SK-N-SH (cell line): ENCODE data around the gene CCDC187. TPM values are rescaled to one million over a fixed set of nuclear protein-coding genes. Genes with fewer than 3 reads are reported as not detected.

Experiments
- CTCF ChIA-PET: fragments of 300-600, 350-600 bp; formaldehyde crosslinking; extraction: SDS; loops from one replicate; lab custom pipeline; 2021; lab: Yijun Ruan, JAX
- POLR2A ChIA-PET: fragments of 350-600 bp; sonication (Branson Sonifier 250); formaldehyde crosslinking; extraction: SDS; loops from one replicate; lab custom pipeline; 2020; ENCODE audit warnings: antibody characterized with exemption, inconsistent platforms; lab: Yijun Ruan, JAX
- DNase-seq: peaks from one replicate; pipeline ENCODE4 v3.0.0; 2012
- H2AFZ ChIP-seq: fragments of 200-600 bp; sonication (generic); 2 replicates; pipeline ENCODE4 v1.8.1; 2016; ENCODE audit warnings: antibody characterized with exemption, mild to moderate bottlenecking, low read depth
- H3F3A ChIP-seq: fragments of 200-600 bp; sonication (generic); replicated peaks from 2 replicates; pipeline ENCODE3; 2016; ENCODE audit warnings: antibody characterized with exemption, mild to moderate bottlenecking; ENCODE audit not compliant: insufficient read depth
- H3K27ac ChIP-seq, 2 experiments: fragments of 200-500 bp in 1 of 2; fragments of 200-600 bp in 1 of 2; sonication (Bioruptor generic) in 1 of 2; sonication (generic), shearing (Covaris generic) in 1 of 2; 2 replicates each; pipeline versions ENCODE4 v1.5.1 to v1.6.1; 2014 to 2016; ENCODE audit warnings: low read depth in 2 of 2, inconsistent platforms in 1 of 2, low read length in 1 of 2, mild to moderate bottlenecking in 1 of 2, mixed read lengths in 1 of 2
- H3K27me3 ChIP-seq: fragments of 200-600 bp; sonication (generic), shearing (Covaris generic); 2 replicates; pipeline ENCODE4 v1.6.1; 2016; ENCODE audit warnings: mixed run types; ENCODE audit not compliant: insufficient read depth
- H3K36me3 ChIP-seq, 2 experiments: fragments of 200-500 bp in 1 of 2; fragments of 200-600 bp in 1 of 2; sonication (Bioruptor generic) in 1 of 2; sonication (generic) in 1 of 2; replicated peaks in 1 of 2; 2 replicates each; pipeline versions ENCODE3 to v1.5.1; 2014 to 2016; ENCODE audit warnings: low read length in 1 of 2, mild to moderate bottlenecking in 1 of 2; ENCODE audit not compliant: insufficient read depth in 2 of 2, control insufficient read depth in 1 of 2
- H3K4me1 ChIP-seq, 2 experiments: fragments of 200-500 bp in 1 of 2; fragments of 200-600 bp in 1 of 2; sonication (Bioruptor generic) in 1 of 2; sonication (generic), shearing (Covaris generic) in 1 of 2; 2 replicates each; pipeline versions ENCODE4 v1.5.1 to v1.6.1; 2014 to 2016; ENCODE audit warnings: low read depth in 1 of 2, low read length in 1 of 2, mixed run types in 1 of 2; ENCODE audit not compliant: insufficient read depth in 2 of 2, control insufficient read depth in 1 of 2
- H3K4me2 ChIP-seq: fragments of 200-600 bp; sonication (generic), shearing (Covaris generic); 2 replicates; pipeline ENCODE4 v1.6.1; 2017; ENCODE audit warnings: mixed run types
- H3K4me3 ChIP-seq, 2 experiments: fragments of 200-500 bp in 1 of 2; fragments of 200-600 bp in 1 of 2; sonication (Bioruptor generic) in 1 of 2; sonication (generic), shearing (Covaris generic) in 1 of 2; 2 replicates each; pipeline versions ENCODE4 v1.5.1 to v1.8.1; 2014 to 2016; ENCODE audit warnings: low read depth in 2 of 2, inconsistent platforms in 1 of 2, low read length in 1 of 2, mild to moderate bottlenecking in 1 of 2, mixed read lengths in 1 of 2, moderate library complexity in 1 of 2
- H3K79me2 ChIP-seq: fragments of 200-600 bp; sonication (generic); 2 replicates; pipeline ENCODE4 v1.8.1; 2017; ENCODE audit warnings: mild to moderate bottlenecking; ENCODE audit not compliant: insufficient read depth
- H3K9ac ChIP-seq: fragments of 200-600 bp; sonication (generic); 2 replicates; pipeline ENCODE4 v1.6.1; 2017; ENCODE audit warnings: mixed run types
- H3K9me2 ChIP-seq: fragments of 200-600 bp; sonication (generic); 2 replicates; pipeline ENCODE4 v1.6.1; 2017; ENCODE audit warnings: mixed run types
- H3K9me3 ChIP-seq: fragments of 200-600 bp; sonication (generic); 2 replicates; pipeline ENCODE4 v1.6.1; 2017; ENCODE audit warnings: mixed run types, mild to moderate bottlenecking, moderate library complexity
- H4K20me1 ChIP-seq: fragments of 200-600 bp; sonication (generic); 2 replicates; pipeline ENCODE4 v1.6.1; 2017; ENCODE audit warnings: mild to moderate bottlenecking, mixed run types; ENCODE audit not compliant: insufficient read depth
- ELF1 ChIP-seq: IDR thresholded peaks from 2 replicates; pipeline ENCODE4 v1.4.0; 2012
- EP300 ChIP-seq, 2 experiments: IDR thresholded peaks; 2 replicates each; pipeline versions ENCODE4 v1.4.0 to v1.6.1; 2012; ENCODE audit warnings: borderline replicate concordance in 1 of 2, low read depth in 1 of 2, low read length in 1 of 2
- EZH2phosphoT487 ChIP-seq: fragments of 200-600 bp; sonication (generic); IDR thresholded peaks from 2 replicates; pipeline ENCODE4 v1.6.1; 2017; ENCODE audit warnings: low read depth, mixed run types, mild to moderate bottlenecking, antibody characterized with exemption, moderate library complexity, borderline replicate concordance
- FOXJ3 ChIP-seq: sonication (generic); formaldehyde crosslinking; IDR thresholded peaks from 2 replicates; pipeline ENCODE4 v1.5.1; 2020; ENCODE audit warnings: mild to moderate bottlenecking, missing genetic modification reagents
- FOXM1 ChIP-seq: IDR thresholded peaks from 2 replicates; pipeline ENCODE4 v1.4.0; 2012; ENCODE audit warnings: low read depth, mild to moderate bottlenecking
- GABPA ChIP-seq: IDR thresholded peaks from 2 replicates; pipeline ENCODE4 v1.4.0; 2012; ENCODE audit warnings: low read depth, mild to moderate bottlenecking
- JUND ChIP-seq: IDR thresholded peaks from 2 replicates; pipeline ENCODE4 v1.4.0; 2012
- MAX ChIP-seq: IDR thresholded peaks from 2 replicates; pipeline ENCODE4 v1.4.0; 2012; ENCODE audit warnings: low read depth
- MEF2A ChIP-seq: IDR thresholded peaks from 2 replicates; pipeline ENCODE4 v1.4.0; 2012; ENCODE audit warnings: low read depth, borderline replicate concordance
- NRF1 ChIP-seq: IDR thresholded peaks from 2 replicates; pipeline ENCODE4 v1.6.1; 2012; ENCODE audit warnings: low read depth, mild to moderate bottlenecking, low read length
- PBX3 ChIP-seq: IDR thresholded peaks from 2 replicates; pipeline ENCODE4; 2012
- POLR2AphosphoS5 ChIP-seq: IDR thresholded peaks from 2 replicates; pipeline ENCODE4 v1.6.1; 2012; ENCODE audit warnings: low read depth, low read length
- RAD21 ChIP-seq: IDR thresholded peaks from 2 replicates; pipeline ENCODE4 v1.6.1; 2012; ENCODE audit warnings: mild to moderate bottlenecking, low read length
- RCOR1 ChIP-seq: fragments of 150-350 bp; IDR thresholded peaks from 2 replicates; pipeline ENCODE4 v1.6.1; 2017; ENCODE audit warnings: antibody characterized with exemption, low read length
- RFX5 ChIP-seq: IDR thresholded peaks from 2 replicates; pipeline ENCODE4 v1.6.1; 2012; ENCODE audit warnings: mild to moderate bottlenecking, improper control_type of control experiment, low read length
- RXRA ChIP-seq: IDR thresholded peaks from 2 replicates; pipeline ENCODE4 v1.4.0; 2012; ENCODE audit warnings: low read depth, mild to moderate bottlenecking, borderline replicate concordance
- SIN3A ChIP-seq: IDR thresholded peaks from 2 replicates; pipeline ENCODE4 v1.6.1; 2012; ENCODE audit warnings: low read depth, mild to moderate bottlenecking, low read length, moderate library complexity, borderline replicate concordance
- SMC3 ChIP-seq: IDR thresholded peaks from 2 replicates; pipeline ENCODE4 v1.6.1; 2012; ENCODE audit warnings: low read depth, low read length, improper control_type of control experiment
- TAF1 ChIP-seq: IDR thresholded peaks from 2 replicates; pipeline ENCODE4 v1.6.1; 2012; ENCODE audit warnings: low read depth, mild to moderate bottlenecking, low read length, moderate library complexity, borderline replicate concordance
- TCF12 ChIP-seq: IDR thresholded peaks from 2 replicates; pipeline ENCODE4 v1.4.0; 2012
- TEAD4 ChIP-seq: IDR thresholded peaks from 2 replicates; pipeline ENCODE4 v1.4.0; 2012; ENCODE audit warnings: mild to moderate bottlenecking, borderline replicate concordance; ENCODE audit not compliant: insufficient read depth
- YY1 ChIP-seq: IDR thresholded peaks from 2 replicates; pipeline ENCODE4 v1.4.0; 2012; ENCODE audit warnings: low read depth, mild to moderate bottlenecking
- WGBS: methylation state at CpG from one replicate; pipeline ENCODE4 v1.1.6; 2017; ENCODE audit warnings: low lambda C conversion rate; 5-methylcytosine and 5-hydroxymethylcytosine counted together
- polyA plus RNA-seq, 3 experiments: library from polyadenylated mRNA; depleted of rRNA; stranded (reverse); fragments of >200 nt; gene quantifications; 2 replicates each; pipeline ENCODE4 v1.2.3, GENCODE V29; 2012
- TF ChIP-seq, protein P1 (sequence below): fragments of 200-600 bp; sonication (generic); IDR thresholded peaks from 2 replicates; pipeline ENCODE4 v1.6.1; 2017; ENCODE audit warnings: antibody characterized with exemption, mild to moderate bottlenecking, moderate library complexity

The CCDC187 gene
- polyA plus RNA-seq, 1 of the 3 experiments (the other 2 are of a cell fraction): not detected

DNA sequence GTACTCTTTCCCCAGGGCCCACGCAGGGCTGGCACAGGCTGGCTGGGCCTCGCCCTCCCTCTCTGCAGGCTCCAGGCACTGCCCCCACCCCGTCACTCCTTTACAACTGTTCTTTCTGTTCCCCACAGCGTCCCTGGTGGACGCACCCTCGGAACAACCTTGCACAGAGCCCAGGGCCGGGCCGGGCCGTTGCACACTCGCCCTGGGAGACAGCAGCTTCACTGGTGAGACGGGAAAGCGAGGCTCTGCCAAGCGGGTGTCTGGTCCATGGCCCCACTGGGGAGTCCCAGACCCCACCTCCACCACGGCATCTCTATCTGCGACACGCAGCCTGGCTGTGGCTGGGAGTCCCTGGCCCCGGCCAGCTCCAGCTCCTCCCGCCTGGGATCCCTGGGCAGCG, 39.9 kb downstream of the CCDC187 start:
- no peaks in the 10 kb centered on the region for H3K9me3 ChIP-seq
- H3K4me2 ChIP-seq: no peak overlapping the region
- H3F3A ChIP-seq: no peaks in the 10 kb centered on the region
- no peak overlapping the region for H2AFZ ChIP-seq
- no peaks in the 10 kb centered on the region for H3K36me3 ChIP-seq
- no peak overlapping the region for H3K9ac ChIP-seq
- ChIA-PET POLR2A (interaction anchor here (0.6 kb wide), 1 partner anchor 258 kb away, joined by 4 read pairs; no protein-coding TSS in a partner anchor), CTCF (interaction anchor here (0.9 to 2.1 kb wide), 7 partner anchors 15 to 126 kb away, joined by 3 to 10 read pairs (median 4); no protein-coding TSS in a partner anchor)
- no peaks in the 10 kb centered on the region for H3K9me2 ChIP-seq
- WGBS: 87% methylated on average over 17 of the region's 19 CpGs
- no peaks in the 10 kb centered on the region for H3K27me3 ChIP-seq
- no peak overlapping the region for H3K27ac ChIP-seq
- DNase-seq: no peak
- H3K4me3 ChIP-seq: no peak overlapping the region
- H4K20me1 ChIP-seq: no peaks in the 10 kb centered on the region
- H3K79me2 ChIP-seq: no peaks in the 10 kb centered on the region
- TF ChIP-seq TAF1 (no peak), PBX3 (no peak), RAD21 (no peak), FOXJ3 (CRISPR knock-in tag) (no peak), NRF1 (no peak), TEAD4 (no peak), ELF1 (no peak), EP300 (IDR thresholded peaks at IDR 0.05; ENCODE audit: borderline replicate concordance in 1 of 2, low read depth in 1 of 2, low read length in 1 of 2) (no peak), FOXM1 (no peak), RFX5 (no peak), RCOR1 (no peak), POLR2AphosphoS5 (no peak), TCF12 (no peak), GABPA (no peak), YY1 (no peak), SIN3A (no peak), SMC3 (no peak), MEF2A (no peak), EZH2phosphoT487 (no peak)
- peaks cover 0 to 15% of the 10 kb centered on the region in 2 experiments; a peak in 1 of 4 replicates for H3K4me1 ChIP-seq

DNA sequence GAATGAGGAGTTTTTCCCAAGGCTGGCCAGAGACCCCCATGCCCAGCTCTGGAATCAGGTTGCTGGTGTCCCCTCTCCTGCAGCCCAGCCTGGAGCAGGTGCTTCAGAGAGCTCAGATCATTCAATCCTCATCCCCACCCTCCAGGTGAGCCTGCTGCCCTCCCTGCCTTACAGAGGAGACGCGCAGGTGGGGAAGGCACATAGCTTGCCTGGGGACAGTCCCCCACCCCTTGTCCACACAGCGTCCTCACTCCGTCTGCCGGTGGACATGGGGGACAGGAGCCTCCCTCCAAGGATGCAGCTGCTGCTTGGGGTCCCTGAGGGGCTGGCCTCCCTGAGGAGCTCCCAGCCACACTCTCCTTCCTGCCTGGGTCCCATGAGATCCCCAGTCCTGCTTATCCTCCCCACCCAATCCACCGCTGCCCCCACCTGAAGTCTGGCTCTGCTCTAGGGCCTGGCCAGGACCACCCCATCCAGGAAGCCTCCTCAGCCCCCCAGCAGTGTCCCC, 41.2 kb downstream of the CCDC187 start:
- H3K9me3 ChIP-seq: no peaks in the 10 kb centered on the region
- no peak overlapping the region for H3K4me3 ChIP-seq
- H3K79me2 ChIP-seq: no peaks in the 10 kb centered on the region
- H3F3A ChIP-seq: no peaks in the 10 kb centered on the region
- H3K4me1 ChIP-seq: peaks cover 0 to 4% of the 10 kb centered on the region in 2 experiments; a peak in 1 of 4 replicates
- no peak for DNase-seq
- H3K27me3 ChIP-seq: no peaks in the 10 kb centered on the region
- no peaks in the 10 kb centered on the region for H4K20me1 ChIP-seq
- no peak overlapping the region for H3K4me2 ChIP-seq
- H3K36me3 ChIP-seq: no peaks in the 10 kb centered on the region
- no peak overlapping the region for H3K27ac ChIP-seq
- H2AFZ ChIP-seq: no peak overlapping the region
- no peaks in the 10 kb centered on the region for H3K9me2 ChIP-seq
- no peak overlapping the region for H3K9ac ChIP-seq
- WGBS: 95% methylated on average over 5 of the region's 6 CpGs
- CTCF ChIA-PET: interaction anchor here (0.8 to 2.1 kb wide), 4 partner anchors 13 to 95 kb away, joined by 3 to 10 read pairs (median 4); no protein-coding TSS in a partner anchor
- TF ChIP-seq, protein P1, sequence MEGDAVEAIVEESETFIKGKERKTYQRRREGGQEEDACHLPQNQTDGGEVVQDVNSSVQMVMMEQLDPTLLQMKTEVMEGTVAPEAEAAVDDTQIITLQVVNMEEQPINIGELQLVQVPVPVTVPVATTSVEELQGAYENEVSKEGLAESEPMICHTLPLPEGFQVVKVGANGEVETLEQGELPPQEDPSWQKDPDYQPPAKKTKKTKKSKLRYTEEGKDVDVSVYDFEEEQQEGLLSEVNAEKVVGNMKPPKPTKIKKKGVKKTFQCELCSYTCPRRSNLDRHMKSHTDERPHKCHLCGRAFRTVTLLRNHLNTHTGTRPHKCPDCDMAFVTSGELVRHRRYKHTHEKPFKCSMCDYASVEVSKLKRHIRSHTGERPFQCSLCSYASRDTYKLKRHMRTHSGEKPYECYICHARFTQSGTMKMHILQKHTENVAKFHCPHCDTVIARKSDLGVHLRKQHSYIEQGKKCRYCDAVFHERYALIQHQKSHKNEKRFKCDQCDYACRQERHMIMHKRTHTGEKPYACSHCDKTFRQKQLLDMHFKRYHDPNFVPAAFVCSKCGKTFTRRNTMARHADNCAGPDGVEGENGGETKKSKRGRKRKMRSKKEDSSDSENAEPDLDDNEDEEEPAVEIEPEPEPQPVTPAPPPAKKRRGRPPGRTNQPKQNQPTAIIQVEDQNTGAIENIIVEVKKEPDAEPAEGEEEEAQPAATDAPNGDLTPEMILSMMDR: no peak
- no peak for TF ChIP-seq RFX5
- no peak for TF ChIP-seq RCOR1
- TF ChIP-seq POLR2AphosphoS5: no peak
- TF ChIP-seq RAD21: no peak
- TF ChIP-seq MAX: no peak
- TF ChIP-seq JUND: no peak
- TF ChIP-seq FOXJ3 (CRISPR knock-in tag): no peak
- no peak for TF ChIP-seq FOXM1
- TF ChIP-seq SIN3A: no peak
- TF ChIP-seq RXRA: no peak
- no peak for TF ChIP-seq EZH2phosphoT487
- TF ChIP-seq, all 33 proteins: peak for 0
- POLR2A ChIA-PET: interaction anchor here (0.6 kb wide), 1 partner anchor 25 kb away, joined by 3 read pairs; no protein-coding TSS in a partner anchor
